Thyroid gland (tissue), 4 donors: ENCODE results near the gene FER. TPM values are rescaled to one million over a fixed set of nuclear protein-coding genes. Genes with fewer than 3 reads are reported as not detected.
"Not testable (repeated sequence)": the region's sequence is repeated elsewhere in the genome, so short reads cannot be mapped to it uniquely, and the experiment has no call there.

Experiments used
- DNase-seq, 2 donors: peaks; one replicate each; pipeline ENCODE4 v3.0.0-alpha.2; 2019
- H3K27ac ChIP-seq, 3 donors: fragments of 200-600 bp; sonication (generic); 1 replicate in 2 of 3; 2 replicates in 1 of 3; pipeline ENCODE4 v1.5.1; 2016 to 2019; ENCODE audit warnings: mild to moderate bottlenecking in 1 of 3, moderate library complexity in 1 of 3
- H3K27me3 ChIP-seq: fragments of 200-600 bp; sonication (generic); one replicate; pipeline ENCODE4 v1.5.1; 2019
- H3K36me3 ChIP-seq, 2 donors: fragments of 200-600 bp; sonication (generic); one replicate each; pipeline ENCODE4 v1.5.1; 2016 to 2019
- H3K4me1 ChIP-seq, 2 donors: fragments of 200-600 bp; sonication (generic); one replicate each; pipeline ENCODE4 v1.5.1; 2017 to 2019
- H3K4me3 ChIP-seq, 3 donors: fragments of 200-600 bp; sonication (generic); replicated peaks in 1 of 3; 1 replicate in 2 of 3; 2 replicates in 1 of 3; pipeline ENCODE4 v1.5.1; 2016; ENCODE audit warnings: mild to moderate bottlenecking in 1 of 3
- H3K9me3 ChIP-seq: fragments of 200-600 bp; sonication (generic); one replicate; pipeline ENCODE4 v1.5.1; 2017
- CTCF ChIP-seq, 6 experiments: fragments of 200-600 bp in 3 of 6; fragments of 450-650 bp in 3 of 6; sonication (generic) in 3 of 6; IDR thresholded peaks; one replicate each; pipeline ENCODE4 v1.5.1; 2016 to 2019; ENCODE audit warnings: antibody characterized with exemption in 6 of 6, mild to moderate bottlenecking in 2 of 6, inconsistent platforms in 1 of 6, moderate library complexity in 1 of 6
- POLR2A ChIP-seq, 2 donors: fragments of 450-650 bp; IDR thresholded peaks; one replicate each; pipeline ENCODE4 v1.6.1; 2017; ENCODE audit warnings: antibody characterized with exemption in 2 of 2, mild to moderate bottlenecking in 2 of 2, moderate library complexity in 1 of 2
- WGBS, 2 donors: methylation state at CpG; one replicate each; pipeline ENCODE4 v1.1.5; 2017; 5-methylcytosine and 5-hydroxymethylcytosine counted together
- intact Hi-C: fragments of 100-400 bp; cut with DNase I; formaldehyde crosslinking; loops from one replicate; pipeline ENCODE4 v1.15.1; 2023
- total RNA-seq, 4 donors: library from RNA; depleted of rRNA; stranded (reverse); fragments of >200 nt; gene quantifications; one replicate each; pipeline ENCODE4 v1.2.3, GENCODE V29; 2016

Gene FER
- total RNA-seq, 4 donors from 2014 or later: 38.8 to 79.1 (median 45.2) TPM

GRCh38 chr5:108836492-108836891 is 88.8 kb downstream of the FER start:
- no peaks in the 10 kb centered on the region for H3K27me3 ChIP-seq
- H3K4me3 ChIP-seq: no peak overlapping the region
- WGBS, 2 donors: 97% methylated on average over 2 of the region's 2 CpGs
- intact Hi-C loops: no loop called here
- no peaks in the 10 kb centered on the region for H3K36me3 ChIP-seq
- no peaks in the 10 kb centered on the region for H3K4me1 ChIP-seq
- no peak for DNase-seq
- TF ChIP-seq POLR2A (IDR thresholded peaks at IDR 0.05): no peak
- TF ChIP-seq CTCF (IDR thresholded peaks at IDR 0.05): no peak
- H3K27ac ChIP-seq: no peak overlapping the region
- H3K9me3 ChIP-seq: no peaks in the 10 kb centered on the region

GRCh38 chr5:108842260-108842941 is 94.7 kb downstream of the FER start:
- H3K27me3 ChIP-seq, intact Hi-C loops: not testable (repeated sequence)

DNA sequence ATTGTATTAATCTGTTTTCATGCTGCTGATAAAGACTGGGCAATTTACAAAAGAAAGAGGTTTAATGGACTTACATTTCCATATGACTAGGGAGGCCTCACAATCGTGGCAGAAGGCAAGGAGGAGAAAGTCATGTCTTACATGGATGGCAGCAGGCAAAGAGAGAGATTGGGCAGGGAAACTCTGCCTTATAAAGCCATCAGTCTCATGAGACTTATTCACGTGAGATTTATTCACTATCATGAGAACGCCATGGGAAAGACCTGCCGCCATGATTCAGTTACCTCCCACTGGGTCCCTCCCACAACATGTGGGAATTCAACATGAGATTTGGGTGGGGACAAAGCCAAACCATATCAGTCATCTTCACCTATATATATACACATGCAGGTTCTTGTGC is 103.4 kb downstream of the FER start:
- H3K36me3 ChIP-seq, intact Hi-C loops, H3K4me3 ChIP-seq, DNase-seq, H3K4me1 ChIP-seq, H3K27me3 ChIP-seq, H3K9me3 ChIP-seq, H3K27ac ChIP-seq: not testable (repeated sequence)
- 98% methylated on average over 4 of the region's 4 CpGs for WGBS, 2 donors

More at GRCh38 chr5:108842260-108842941, 94.7 kb downstream of the FER start:
- not testable (repeated sequence) for H3K4me3 ChIP-seq, DNase-seq, H3K4me1 ChIP-seq, H3K27ac ChIP-seq, H3K9me3 ChIP-seq, H3K36me3 ChIP-seq
- WGBS, 2 donors: 87 to 90% methylated on average over 3 of the region's 3 CpGs

GRCh38 chr5:108857905-108858304 is 110.2 kb downstream of the FER start:
- WGBS, 2 donors: 91% methylated on average over 1 of the region's 1 CpG
- intact Hi-C loops: no loop called here

GRCh38 chr5:108858959-108859358 is 111.3 kb downstream of the FER start:
- Histone ChIP-seq H3K36me3 (no peaks in the 10 kb centered on the region), H3K9me3 (no peaks in the 10 kb centered on the region), H3K27me3 (no peaks in the 10 kb centered on the region), H3K27ac (no peak overlapping the region), H3K4me3 (no peak overlapping the region), H3K4me1 (no peaks in the 10 kb centered on the region)
- 60 to 71% methylated on average over 2 of the region's 2 CpGs for WGBS, 2 donors
- intact Hi-C loops: no loop called here
- no peak for DNase-seq
- TF ChIP-seq CTCF (IDR thresholded peaks at IDR 0.05) (no peak), POLR2A (IDR thresholded peaks at IDR 0.05) (no peak)

More at GRCh38 chr5:108857905-108858304, 110.2 kb downstream of the FER start:
- Histone ChIP-seq H3K9me3 (no peaks in the 10 kb centered on the region), H3K4me3 (no peak overlapping the region), H3K4me1 (no peaks in the 10 kb centered on the region), H3K27me3 (no peaks in the 10 kb centered on the region), H3K27ac (no peak overlapping the region), H3K36me3 (no peaks in the 10 kb centered on the region)
- TF ChIP-seq CTCF (IDR thresholded peaks at IDR 0.05): no peak
- no peak for TF ChIP-seq POLR2A (IDR thresholded peaks at IDR 0.05)
- DNase-seq: no peak

DNA sequence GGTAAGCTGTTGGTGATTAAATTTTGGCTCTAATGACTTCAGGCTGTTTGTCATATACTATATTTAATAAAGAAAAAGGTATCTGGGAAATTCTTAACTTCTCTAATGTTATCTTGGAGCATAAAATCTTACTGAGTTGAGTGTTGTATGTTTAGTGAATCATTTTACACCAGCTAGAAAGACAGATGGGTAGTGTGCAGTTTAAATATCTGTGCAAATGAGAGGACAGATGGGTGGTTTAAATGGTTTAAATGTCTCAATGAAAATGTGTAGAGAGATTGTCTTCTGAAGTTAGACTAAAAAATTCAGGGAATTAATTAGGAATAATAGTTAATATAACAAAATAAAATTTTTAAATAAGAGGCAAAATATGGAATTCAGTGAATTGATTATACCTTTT is 114.5 kb downstream of the FER start:
- Histone ChIP-seq H3K9me3 (no peaks in the 10 kb centered on the region), H3K36me3 (no peaks in the 10 kb centered on the region), H3K4me3 (no peak overlapping the region), H3K27ac (no peak overlapping the region), H3K27me3 (no peaks in the 10 kb centered on the region), H3K4me1 (no peaks in the 10 kb centered on the region)
- no peak for DNase-seq
- intact Hi-C loops: no loop called here
- TF ChIP-seq CTCF (IDR thresholded peaks at IDR 0.05) (no peak), POLR2A (IDR thresholded peaks at IDR 0.05) (no peak)

DNA sequence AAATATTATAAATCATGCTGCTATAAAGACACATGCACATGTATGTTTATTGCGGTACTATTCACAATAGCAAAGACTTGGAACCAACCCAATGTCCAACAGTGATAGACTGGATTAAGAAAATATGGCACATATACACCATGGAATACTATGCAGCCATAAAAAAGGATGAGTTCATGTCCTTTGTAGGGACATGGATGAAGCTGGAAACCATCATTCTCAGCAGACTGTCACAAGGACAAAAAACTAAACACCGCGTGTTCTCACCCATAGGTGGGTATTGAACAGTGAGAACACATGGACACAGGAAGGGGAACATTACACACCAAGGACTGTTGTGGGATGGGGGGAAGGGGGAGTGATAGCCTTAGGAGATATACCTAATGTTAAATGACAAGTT is 118.4 kb downstream of the FER start:
- 98 to 99% methylated on average over 3 of the region's 3 CpGs for WGBS, 2 donors
- intact Hi-C loops, H3K27ac ChIP-seq, H3K27me3 ChIP-seq, H3K36me3 ChIP-seq, DNase-seq, H3K4me1 ChIP-seq, H3K4me3 ChIP-seq, H3K9me3 ChIP-seq: not testable (repeated sequence)
